Spleen (tissue), 11 donors: ENCODE measurements around the gene EFCAB12. TPM values are rescaled to one million over a fixed set of nuclear protein-coding genes. Genes with fewer than 3 reads are reported as not detected.

Experiments used
- DNase-seq: peaks from one replicate; pipeline ENCODE4 v3.0.0-alpha.2; 2020
- H3K27ac ChIP-seq, 8 donors: fragments of 200-600 bp; sonication (generic) in 7 of 8; 1 replicate in 4 of 8; 2 replicates in 4 of 8; pipeline versions ENCODE4 v1.5.0 to v1.8.0; 2016 to 2021; ENCODE audit warnings: inconsistent platforms in 4 of 8, mild to moderate bottlenecking in 4 of 8, moderate library complexity in 1 of 8
- H3K27me3 ChIP-seq, 7 donors: fragments of 200-600 bp; sonication (generic) in 6 of 7; replicated peaks in 1 of 7; 1 replicate in 4 of 7; 2 replicates in 3 of 7; pipeline versions ENCODE4 v1.5.0 to v1.8.0; 2016 to 2021; ENCODE audit warnings: inconsistent platforms in 3 of 7, mild to moderate bottlenecking in 1 of 7
- H3K36me3 ChIP-seq, 6 donors: fragments of 200-600 bp; sonication (generic) in 5 of 6; 1 replicate in 4 of 6; 2 replicates in 2 of 6; pipeline versions ENCODE4 v1.5.0 to v1.8.0; 2016 to 2021; ENCODE audit warnings: inconsistent platforms in 2 of 6
- H3K4me1 ChIP-seq, 6 donors: fragments of 200-600 bp; sonication (generic) in 5 of 6; 1 replicate in 3 of 6; 2 replicates in 3 of 6; pipeline versions ENCODE4 v1.5.0 to v1.8.0; 2016 to 2021; ENCODE audit warnings: inconsistent platforms in 3 of 6
- H3K4me3 ChIP-seq, 8 donors: fragments of 200-600 bp; sonication (generic) in 7 of 8; 1 replicate in 4 of 8; 2 replicates in 4 of 8; pipeline versions ENCODE4 v1.5.0 to v1.8.0; 2016 to 2021; ENCODE audit warnings: inconsistent platforms in 4 of 8, mild to moderate bottlenecking in 4 of 8, moderate library complexity in 2 of 8
- H3K9me3 ChIP-seq, 8 donors: fragments of 200-600 bp; sonication (generic) in 7 of 8; 1 replicate in 4 of 8; 2 replicates in 4 of 8; pipeline versions ENCODE4 v1.5.0 to v1.8.0; 2016 to 2021; ENCODE audit warnings: inconsistent platforms in 4 of 8
- POLR2A ChIP-seq, 3 donors: fragments of 450-650 bp; IDR thresholded peaks; one replicate each; pipeline ENCODE4 v1.5.1; 2017; ENCODE audit warnings: antibody characterized with exemption in 3 of 3, mild to moderate bottlenecking in 1 of 3
- POLR2AphosphoS5 ChIP-seq, 3 donors: sonication (generic); formaldehyde crosslinking; IDR thresholded peaks; one replicate each; pipeline ENCODE4 v1.5.1; 2017; ENCODE audit warnings: antibody characterized with exemption in 3 of 3
- WGBS, 5 donors: extraction: QIAGEN DNeasy Blood & Tissue Kit in 3 of 5; methylation state at CpG; one replicate each; pipeline versions ENCODE4 v1.1.5 to v1.1.7; 2013 to 2018; 5-methylcytosine and 5-hydroxymethylcytosine counted together
- intact Hi-C: fragments of 100-400 bp; cut with DNase I; formaldehyde crosslinking; loops from one replicate; pipeline ENCODE4 v1.15.0; 2023; ENCODE audit warnings: low total_unique reads
- polyA plus RNA-seq, 3 donors: library from polyadenylated mRNA; stranded (reverse); fragments of 200-250 nt; gene quantifications; one replicate each; pipeline ENCODE4 v1.2.1, GENCODE V29; 2013
- total RNA-seq, 7 donors: library from RNA; depleted of rRNA in 3 of 7; stranded (reverse); fragments of >200 nt in 3 of 7; fragmentation: NEBNext Ultra II Directional in 4 of 7; extraction: Animal tissue kit (Norgen Biotek cat#: 25700) in 4 of 7; gene quantifications; one replicate each; pipeline versions ENCODE4 v1.1.0 to v1.2.1, GENCODE V29; 2016 to 2021
- TF ChIP-seq, protein P1 (sequence below), 11 experiments: fragments of 200-600 bp in 7 of 11; fragments of 450-650 bp in 4 of 11; sonication (generic) in 4 of 11; IDR thresholded peaks in 8 of 11; conservative IDR thresholded peaks in 3 of 11; 1 replicate in 7 of 11; 2 replicates in 4 of 11; pipeline versions ENCODE4 v1.4.0 to v1.8.0; 2016 to 2021; ENCODE audit warnings: antibody characterized with exemption in 11 of 11, inconsistent platforms in 4 of 11, mild to moderate bottlenecking in 1 of 11
- donor health status: healthy with polysubstance abuse.
- donor health status: DM: no; HTN: no; CAD: no; lungs with moderate emphysema.
- donor health status: DM: no; HTN: no; CAD: no.
- donor health status: Bipolar disorder and iron deficiency.
- donor health status: healthy.
- donor health status: DM: no; HTN: no; CAD: no.
- donor health status: DM: yes; HTN: yes; CAD: no.

EFCAB12 gene
- total and polyA plus RNA-seq, 10 donors, result 0.20 to 2.1 (median 1.0) TPM

GRCh38 chr3:129379582-129380358 is 48.7 kb downstream of the EFCAB12 start:
- Histone ChIP-seq H3K36me3 (no peaks in the 10 kb centered on the region), H3K4me1 (peaks cover 0 to 15% (median 5%) of the 10 kb centered on the region in 6 donors), H3K27me3 (no peaks in the 10 kb centered on the region), H3K9me3 (peaks cover 0 to 17% (median 6%) of the 10 kb centered on the region in 8 donors), H3K27ac (peak overlapping the region in 4 of 8 donors; percentile 0 to 73 (median 38)), H3K4me3 (no peak overlapping the region)
- 76 to 83% (median 80%) methylated on average over 7 of the region's 7 CpGs for WGBS, 5 donors
- TF ChIP-seq, protein P1, sequence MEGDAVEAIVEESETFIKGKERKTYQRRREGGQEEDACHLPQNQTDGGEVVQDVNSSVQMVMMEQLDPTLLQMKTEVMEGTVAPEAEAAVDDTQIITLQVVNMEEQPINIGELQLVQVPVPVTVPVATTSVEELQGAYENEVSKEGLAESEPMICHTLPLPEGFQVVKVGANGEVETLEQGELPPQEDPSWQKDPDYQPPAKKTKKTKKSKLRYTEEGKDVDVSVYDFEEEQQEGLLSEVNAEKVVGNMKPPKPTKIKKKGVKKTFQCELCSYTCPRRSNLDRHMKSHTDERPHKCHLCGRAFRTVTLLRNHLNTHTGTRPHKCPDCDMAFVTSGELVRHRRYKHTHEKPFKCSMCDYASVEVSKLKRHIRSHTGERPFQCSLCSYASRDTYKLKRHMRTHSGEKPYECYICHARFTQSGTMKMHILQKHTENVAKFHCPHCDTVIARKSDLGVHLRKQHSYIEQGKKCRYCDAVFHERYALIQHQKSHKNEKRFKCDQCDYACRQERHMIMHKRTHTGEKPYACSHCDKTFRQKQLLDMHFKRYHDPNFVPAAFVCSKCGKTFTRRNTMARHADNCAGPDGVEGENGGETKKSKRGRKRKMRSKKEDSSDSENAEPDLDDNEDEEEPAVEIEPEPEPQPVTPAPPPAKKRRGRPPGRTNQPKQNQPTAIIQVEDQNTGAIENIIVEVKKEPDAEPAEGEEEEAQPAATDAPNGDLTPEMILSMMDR (IDR thresholded peaks at IDR 0.05 in 8 of 11, conservative IDR thresholded peaks at IDR 0.05 in 3 of 11), result no peak
- TF ChIP-seq POLR2AphosphoS5 (IDR thresholded peaks at IDR 0.05), result no peak
- TF ChIP-seq POLR2A (IDR thresholded peaks at IDR 0.05), result no peak
- intact Hi-C loops, result no loop called here
- DNase-seq, result no peak

GRCh38 chr3:129378949-129379348 is 49.5 kb downstream of the EFCAB12 start:
- H3K27ac ChIP-seq, result peak overlapping the region in 5 of 8 donors; percentile 0 to 73 (median 20)
- intact Hi-C loops, result no loop called here

DNA sequence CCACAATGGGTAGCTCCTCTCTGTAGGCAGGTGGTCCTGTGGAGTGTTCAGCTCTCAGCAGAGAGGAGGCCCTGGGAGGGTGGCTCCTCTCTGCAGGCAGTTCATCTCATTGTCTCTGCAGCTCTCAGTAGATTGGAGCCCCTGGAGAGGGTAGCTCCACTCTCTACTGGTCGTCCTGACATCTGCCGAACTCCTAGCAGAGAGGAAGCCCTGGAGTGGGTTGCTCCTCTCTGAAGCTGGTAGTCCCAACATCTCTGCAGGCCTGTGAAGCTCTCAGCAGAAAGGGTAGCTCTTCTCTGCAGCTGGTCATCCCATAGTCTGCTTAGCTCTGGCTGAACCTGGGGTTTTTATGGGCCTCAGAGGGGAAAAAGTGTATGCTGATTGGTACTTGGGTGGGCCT is 50.8 kb downstream of the EFCAB12 start:
- intact Hi-C loops, result no loop called here
- no peak for DNase-seq
- H3K9me3 ChIP-seq, result peaks cover 0 to 17% (median 6%) of the 10 kb centered on the region in 8 donors
- TF ChIP-seq, protein P1 (IDR thresholded peaks at IDR 0.05 in 8 of 11, conservative IDR thresholded peaks at IDR 0.05 in 3 of 11), result no peak
- TF ChIP-seq POLR2AphosphoS5 (IDR thresholded peaks at IDR 0.05), result no peak
- TF ChIP-seq POLR2A (IDR thresholded peaks at IDR 0.05), result no peak
- H3K36me3 ChIP-seq, result no peaks in the 10 kb centered on the region
- peaks cover 0 to 10% (median 5%) of the 10 kb centered on the region in 6 donors for H3K4me1 ChIP-seq
- H3K27ac ChIP-seq, result no peak overlapping the region
- no peak overlapping the region for H3K4me3 ChIP-seq
- 91 to 100% (median 98%) methylated on average over 1 to 2 of the region's 2 CpGs for WGBS, 5 donors
- H3K27me3 ChIP-seq, result no peaks in the 10 kb centered on the region

More at GRCh38 chr3:129378949-129379348, 49.5 kb downstream of the EFCAB12 start:
- no peak for DNase-seq
- H3K36me3 ChIP-seq, result no peaks in the 10 kb centered on the region
- TF ChIP-seq, protein P1 (IDR thresholded peaks at IDR 0.05 in 8 of 11, conservative IDR thresholded peaks at IDR 0.05 in 3 of 11), result no peak
- no peak for TF ChIP-seq POLR2A (IDR thresholded peaks at IDR 0.05)
- TF ChIP-seq POLR2AphosphoS5 (IDR thresholded peaks at IDR 0.05), result peak in 1 of 3 donors; percentile 70
- H3K27me3 ChIP-seq, result no peaks in the 10 kb centered on the region
- WGBS, 5 donors, result 29 to 56% (median 44%) methylated on average over 1 of the region's 1 CpG
- H3K4me1 ChIP-seq, result peaks cover 0 to 15% (median 5%) of the 10 kb centered on the region in 6 donors
- H3K9me3 ChIP-seq, result peaks cover 0 to 17% (median 6%) of the 10 kb centered on the region in 8 donors
- no peak overlapping the region for H3K4me3 ChIP-seq

DNA sequence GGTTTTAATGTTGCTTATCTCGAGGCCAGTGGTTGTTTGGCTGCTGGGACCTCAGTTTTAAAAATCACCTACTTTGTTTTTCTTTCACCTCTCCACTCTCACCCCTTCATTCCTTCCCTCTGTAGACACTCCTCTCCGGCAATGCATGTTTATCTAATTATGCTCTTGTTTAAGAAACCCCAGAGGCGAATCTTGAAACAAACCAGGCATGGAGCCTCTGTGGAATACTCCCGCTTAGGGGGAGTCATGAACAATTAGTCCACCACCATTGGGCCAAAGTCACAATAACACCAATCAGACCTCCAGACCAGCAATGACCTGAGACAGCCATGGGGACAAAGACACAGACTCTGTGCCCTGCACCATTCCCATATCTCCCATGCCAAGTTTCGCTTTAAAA is 53.3 kb downstream of the EFCAB12 start:
- H3K4me1 ChIP-seq, result peaks cover 0 to 10% (median 5%) of the 10 kb centered on the region in 6 donors
- DNase-seq, result no peak
- H3K27me3 ChIP-seq, result no peaks in the 10 kb centered on the region
- WGBS, 5 donors, result 87 to 96% (median 90%) methylated on average over 5 of the region's 5 CpGs
- intact Hi-C loops, result no loop called here
- no peak overlapping the region for H3K4me3 ChIP-seq
- H3K27ac ChIP-seq, result no peak overlapping the region
- TF ChIP-seq, protein P1 (IDR thresholded peaks at IDR 0.05 in 8 of 11, conservative IDR thresholded peaks at IDR 0.05 in 3 of 11), result no peak
- no peak for TF ChIP-seq POLR2AphosphoS5 (IDR thresholded peaks at IDR 0.05)
- TF ChIP-seq POLR2A (IDR thresholded peaks at IDR 0.05), result no peak
- H3K36me3 ChIP-seq, result no peaks in the 10 kb centered on the region
- peaks cover 0 to 17% (median 6%) of the 10 kb centered on the region in 8 donors for H3K9me3 ChIP-seq
